Immature natural killer cell (primary cell): ENCODE measurements around the gene MTSS2. TPM values are rescaled to one million over a fixed set of nuclear protein-coding genes. Genes with fewer than 3 reads are reported as not detected.

Experiments
- DNase-seq, 3 donors: peaks; one replicate each; pipeline ENCODE4 v3.0.0; 2022; ENCODE audit warnings: mixed read lengths in 1 of 3
- H3K27ac Mint-ChIP-seq, 6 donors: one replicate each; pipeline ENCODE4 v1.8.0; 2020; ENCODE audit warnings: mixed read lengths in 6 of 6, mild to moderate bottlenecking in 5 of 6, inconsistent platforms in 4 of 6, moderate library complexity in 3 of 6
- H3K27me3 Mint-ChIP-seq, 3 donors: one replicate each; pipeline ENCODE4 v1.8.0; 2020 to 2021; ENCODE audit warnings: low read depth in 3 of 3, mild to moderate bottlenecking in 3 of 3, mixed read lengths in 3 of 3, moderate library complexity in 3 of 3, inconsistent platforms in 1 of 3
- H3K36me3 Mint-ChIP-seq, 3 donors: one replicate each; pipeline ENCODE4 v1.8.0; 2020; ENCODE audit warnings: mixed read lengths in 3 of 3, inconsistent platforms in 2 of 3, mild to moderate bottlenecking in 2 of 3
- H3K4me1 Mint-ChIP-seq, 2 donors: one replicate each; pipeline ENCODE4 v1.8.0; 2020; ENCODE audit warnings: inconsistent platforms in 2 of 2, mild to moderate bottlenecking in 2 of 2, mixed read lengths in 2 of 2, moderate library complexity in 1 of 2
- H3K4me3 Mint-ChIP-seq, 5 donors: one replicate each; pipeline ENCODE4 v1.8.0; 2020; ENCODE audit warnings: mild to moderate bottlenecking in 5 of 5, mixed read lengths in 5 of 5, inconsistent platforms in 3 of 5, moderate library complexity in 3 of 5
- H3K9me3 Mint-ChIP-seq, 6 donors: one replicate each; pipeline ENCODE4 v1.8.0; 2020; ENCODE audit warnings: mild to moderate bottlenecking in 6 of 6, mixed read lengths in 6 of 6, inconsistent platforms in 4 of 6, moderate library complexity in 3 of 6
- polyA plus RNA-seq, 3 donors: library from polyadenylated mRNA; unstranded; fragments of 300-500 nt; fragmentation: Illumina TruSeq; gene quantifications; one replicate each; pipeline ENCODE4 v1.2.3, GENCODE V29; 2021

Gene MTSS2
- polyA plus RNA-seq, 3 donors from 2014 or later: not detected

- Mint-ChIP-seq H3K27ac (no peak overlapping the region), H3K36me3 (no peaks in the 10 kb centered on the region), H3K9me3 (no peaks in the 10 kb centered on the region), H3K4me3 (no peak overlapping the region), H3K27me3 (peaks cover 0 to 1% (median 0%) of the 10 kb centered on the region in 3 donors), H3K4me1 (no peaks in the 10 kb centered on the region)
- DNase-seq: no peak
Observed at GRCh38 chr16:70660672-70661350, 25.0 kb downstream of the MTSS2 start.

- H3K4me3 Mint-ChIP-seq: no peak overlapping the region
- H3K27ac Mint-ChIP-seq: no peak overlapping the region
Observed at GRCh38 chr16:70659953-70660671, 25.7 kb downstream of the MTSS2 start.

GRCh38 chr16:70659546-70659945 is 26.3 kb downstream of the MTSS2 start:
- Mint-ChIP-seq H3K27me3 (peaks cover 0 to 1% (median 0%) of the 10 kb centered on the region in 3 donors), H3K4me1 (no peaks in the 10 kb centered on the region), H3K9me3 (no peaks in the 10 kb centered on the region), H3K27ac (no peak overlapping the region), H3K36me3 (no peaks in the 10 kb centered on the region), H3K4me3 (no peak overlapping the region)
- DNase-seq: no peak

More at GRCh38 chr16:70659953-70660671, 25.7 kb downstream of the MTSS2 start:
- Mint-ChIP-seq H3K9me3 (no peaks in the 10 kb centered on the region), H3K36me3 (no peaks in the 10 kb centered on the region), H3K27me3 (peaks cover 0 to 1% (median 0%) of the 10 kb centered on the region in 3 donors), H3K4me1 (no peaks in the 10 kb centered on the region)
- no peak for DNase-seq

GRCh38 chr16:70658921-70659320 is 26.9 kb downstream of the MTSS2 start:
- DNase-seq: no peak
- no peak overlapping the region for H3K27ac Mint-ChIP-seq
- peaks cover 0 to 1% (median 0%) of the 10 kb centered on the region in 3 donors for H3K27me3 Mint-ChIP-seq
- no peaks in the 10 kb centered on the region for H3K36me3 Mint-ChIP-seq
- H3K9me3 Mint-ChIP-seq: no peaks in the 10 kb centered on the region
- H3K4me3 Mint-ChIP-seq: no peak overlapping the region
- peaks cover 1 to 2% of the 10 kb centered on the region in 2 donors for H3K4me1 Mint-ChIP-seq

- H3K27ac Mint-ChIP-seq: no peak overlapping the region
- no peak for DNase-seq
- H3K9me3 Mint-ChIP-seq: no peaks in the 10 kb centered on the region
- no peaks in the 10 kb centered on the region for H3K36me3 Mint-ChIP-seq
- no peak overlapping the region for H3K4me3 Mint-ChIP-seq
- peaks cover 4 to 7% of the 10 kb centered on the region in 2 donors for H3K4me1 Mint-ChIP-seq
- peaks cover 0 to 1% (median 0%) of the 10 kb centered on the region in 3 donors for H3K27me3 Mint-ChIP-seq
Observed at GRCh38 chr16:70657956-70658355, 27.9 kb downstream of the MTSS2 start.

GRCh38 chr16:70656712-70657263 is 29.1 kb downstream of the MTSS2 start:
- H3K36me3 Mint-ChIP-seq: no peaks in the 10 kb centered on the region
- DNase-seq: no peak
- H3K27ac Mint-ChIP-seq: no peak overlapping the region
- peaks cover 4 to 7% of the 10 kb centered on the region in 2 donors for H3K4me1 Mint-ChIP-seq
- no peak overlapping the region for H3K4me3 Mint-ChIP-seq
- no peaks in the 10 kb centered on the region for H3K9me3 Mint-ChIP-seq
- H3K27me3 Mint-ChIP-seq: peaks cover 0 to 2% (median 1%) of the 10 kb centered on the region in 3 donors

GRCh38 chr16:70656065-70656711 is 29.7 kb downstream of the MTSS2 start:
- no peak overlapping the region for H3K4me3 Mint-ChIP-seq
- no peaks in the 10 kb centered on the region for H3K9me3 Mint-ChIP-seq
- H3K27me3 Mint-ChIP-seq: peaks cover 0 to 2% (median 1%) of the 10 kb centered on the region in 3 donors
- no peak for DNase-seq
- H3K27ac Mint-ChIP-seq: no peak overlapping the region
- H3K36me3 Mint-ChIP-seq: no peaks in the 10 kb centered on the region
- H3K4me1 Mint-ChIP-seq: peaks cover 4 to 7% of the 10 kb centered on the region in 2 donors

GRCh38 chr16:70653809-70654771 is 31.8 kb downstream of the MTSS2 start:
- H3K4me3 Mint-ChIP-seq: peak overlapping the region in 4 of 5 donors; percentile 21 to 71 (median 62)
- peak overlapping the region in 2 of 6 donors; percentile 4 to 80 for H3K27ac Mint-ChIP-seq
- peaks cover 0 to 2% (median 0%) of the 10 kb centered on the region in 3 donors for H3K27me3 Mint-ChIP-seq
- no peaks in the 10 kb centered on the region for H3K36me3 Mint-ChIP-seq
- peaks cover 4 to 7% of the 10 kb centered on the region in 2 donors for H3K4me1 Mint-ChIP-seq
- peak; percentile 60 to 74 (median 63) for DNase-seq
- no peaks in the 10 kb centered on the region for H3K9me3 Mint-ChIP-seq

GRCh38 chr16:70653406-70653805 is 32.4 kb downstream of the MTSS2 start:
- no peaks in the 10 kb centered on the region for H3K9me3 Mint-ChIP-seq
- no peak for DNase-seq
- H3K4me3 Mint-ChIP-seq: no peak overlapping the region
- H3K36me3 Mint-ChIP-seq: no peaks in the 10 kb centered on the region
- H3K27ac Mint-ChIP-seq: peak overlapping the region in 2 of 6 donors; percentile 4 to 80
- H3K4me1 Mint-ChIP-seq: peaks cover 4 to 7% of the 10 kb centered on the region in 2 donors
- peaks cover 0 to 2% (median 0%) of the 10 kb centered on the region in 3 donors for H3K27me3 Mint-ChIP-seq

GRCh38 chr16:70652322-70652721 is 33.5 kb downstream of the MTSS2 start:
- DNase-seq: no peak
- H3K27ac Mint-ChIP-seq: no peak overlapping the region
- H3K9me3 Mint-ChIP-seq: no peaks in the 10 kb centered on the region
- H3K4me3 Mint-ChIP-seq: no peak overlapping the region
- no peaks in the 10 kb centered on the region for H3K36me3 Mint-ChIP-seq
- peaks cover 0 to 2% (median 1%) of the 10 kb centered on the region in 3 donors for H3K27me3 Mint-ChIP-seq
- H3K4me1 Mint-ChIP-seq: peaks cover 4 to 7% of the 10 kb centered on the region in 2 donors

GRCh38 chr16:70651524-70651923 is 34.3 kb downstream of the MTSS2 start:
- Mint-ChIP-seq H3K27ac (peak overlapping the region in 1 of 6 donors; percentile 1), H3K4me1 (peaks cover 4 to 7% of the 10 kb centered on the region in 2 donors), H3K27me3 (peaks cover 0 to 2% (median 1%) of the 10 kb centered on the region in 3 donors), H3K9me3 (no peaks in the 10 kb centered on the region), H3K36me3 (no peaks in the 10 kb centered on the region), H3K4me3 (no peak overlapping the region)
- DNase-seq: no peak

GRCh38 chr16:70650216-70650615 is 35.6 kb downstream of the MTSS2 start:
- Mint-ChIP-seq H3K27me3 (peaks cover 1 to 2% (median 2%) of the 10 kb centered on the region in 3 donors), H3K27ac (no peak overlapping the region), H3K9me3 (no peaks in the 10 kb centered on the region), H3K4me3 (no peak overlapping the region), H3K36me3 (no peaks in the 10 kb centered on the region), H3K4me1 (peaks cover 4 to 7% of the 10 kb centered on the region in 2 donors)
- no peak for DNase-seq

GRCh38 chr16:70649300-70649699 is 36.6 kb downstream of the MTSS2 start:
- no peak for DNase-seq
- H3K36me3 Mint-ChIP-seq: no peaks in the 10 kb centered on the region
- no peak overlapping the region for H3K4me3 Mint-ChIP-seq
- no peak overlapping the region for H3K27ac Mint-ChIP-seq
- H3K4me1 Mint-ChIP-seq: peaks cover 4 to 7% of the 10 kb centered on the region in 2 donors
- H3K9me3 Mint-ChIP-seq: no peaks in the 10 kb centered on the region
- peaks cover 2 to 3% (median 3%) of the 10 kb centered on the region in 3 donors for H3K27me3 Mint-ChIP-seq
